Bronchial epithelial cell (primary cell): Measurements from ENCODE around the gene OTOP2. TPM values are rescaled to one million over a fixed set of nuclear protein-coding genes. Genes with fewer than 3 reads are reported as not detected.
A peak's percentile ranks its signal among the peaks of the same experiment; 100 is the strongest.

Experiments used
- DNase-seq: peaks from one replicate; pipeline ENCODE4 v3.0.0-alpha.2; 2010; ENCODE audit warnings: low read depth
- FAIRE-seq: peaks from 2 replicates; lab custom pipeline; 2011; peaks lifted over from hg19 to GRCh38; lab: Jason Lieb, UNC
- H3K27me3 ChIP-seq: 2 replicates; pipeline ENCODE4 v1.5.1; 2011; ENCODE audit warnings: low read length; ENCODE audit not compliant: control insufficient read depth, insufficient read depth
- H3K36me3 ChIP-seq: 2 replicates; pipeline ENCODE4 v1.5.1; 2011; ENCODE audit warnings: low read length; ENCODE audit not compliant: control insufficient read depth, insufficient read depth
- H3K4me3 ChIP-seq: 2 replicates; pipeline ENCODE4 v1.5.1; 2011; ENCODE audit warnings: mild to moderate bottlenecking, low read depth, low read length, control low read depth
- total RNA-seq: library from RNA; depleted of rRNA; stranded (reverse); fragments of >200 nt; gene quantifications from 2 replicates; pipeline ENCODE4 v1.2.1, GENCODE V29; 2014
- TF ChIP-seq, protein P1 (sequence below): IDR thresholded peaks from 2 replicates; pipeline ENCODE4 v1.5.1; 2011; ENCODE audit warnings: mild to moderate bottlenecking, moderate library complexity, low read length, control low read depth, inconsistent platforms; ENCODE audit not compliant: insufficient read depth, severe bottlenecking

The OTOP2 gene
- total RNA-seq, 1 donor from 2014 or later: not detected

- H3K27me3 ChIP-seq: peaks cover 27% of the 10 kb centered on the region
- FAIRE-seq: no peak
- no peak for DNase-seq
- no peaks in the 10 kb centered on the region for H3K36me3 ChIP-seq
- TF ChIP-seq, protein P1, sequence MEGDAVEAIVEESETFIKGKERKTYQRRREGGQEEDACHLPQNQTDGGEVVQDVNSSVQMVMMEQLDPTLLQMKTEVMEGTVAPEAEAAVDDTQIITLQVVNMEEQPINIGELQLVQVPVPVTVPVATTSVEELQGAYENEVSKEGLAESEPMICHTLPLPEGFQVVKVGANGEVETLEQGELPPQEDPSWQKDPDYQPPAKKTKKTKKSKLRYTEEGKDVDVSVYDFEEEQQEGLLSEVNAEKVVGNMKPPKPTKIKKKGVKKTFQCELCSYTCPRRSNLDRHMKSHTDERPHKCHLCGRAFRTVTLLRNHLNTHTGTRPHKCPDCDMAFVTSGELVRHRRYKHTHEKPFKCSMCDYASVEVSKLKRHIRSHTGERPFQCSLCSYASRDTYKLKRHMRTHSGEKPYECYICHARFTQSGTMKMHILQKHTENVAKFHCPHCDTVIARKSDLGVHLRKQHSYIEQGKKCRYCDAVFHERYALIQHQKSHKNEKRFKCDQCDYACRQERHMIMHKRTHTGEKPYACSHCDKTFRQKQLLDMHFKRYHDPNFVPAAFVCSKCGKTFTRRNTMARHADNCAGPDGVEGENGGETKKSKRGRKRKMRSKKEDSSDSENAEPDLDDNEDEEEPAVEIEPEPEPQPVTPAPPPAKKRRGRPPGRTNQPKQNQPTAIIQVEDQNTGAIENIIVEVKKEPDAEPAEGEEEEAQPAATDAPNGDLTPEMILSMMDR: no peak
- no peak overlapping the region for H3K4me3 ChIP-seq
Measured at GRCh38 chr17:74893936-74894671, 30.0 kb upstream of the OTOP2 start.

DNA sequence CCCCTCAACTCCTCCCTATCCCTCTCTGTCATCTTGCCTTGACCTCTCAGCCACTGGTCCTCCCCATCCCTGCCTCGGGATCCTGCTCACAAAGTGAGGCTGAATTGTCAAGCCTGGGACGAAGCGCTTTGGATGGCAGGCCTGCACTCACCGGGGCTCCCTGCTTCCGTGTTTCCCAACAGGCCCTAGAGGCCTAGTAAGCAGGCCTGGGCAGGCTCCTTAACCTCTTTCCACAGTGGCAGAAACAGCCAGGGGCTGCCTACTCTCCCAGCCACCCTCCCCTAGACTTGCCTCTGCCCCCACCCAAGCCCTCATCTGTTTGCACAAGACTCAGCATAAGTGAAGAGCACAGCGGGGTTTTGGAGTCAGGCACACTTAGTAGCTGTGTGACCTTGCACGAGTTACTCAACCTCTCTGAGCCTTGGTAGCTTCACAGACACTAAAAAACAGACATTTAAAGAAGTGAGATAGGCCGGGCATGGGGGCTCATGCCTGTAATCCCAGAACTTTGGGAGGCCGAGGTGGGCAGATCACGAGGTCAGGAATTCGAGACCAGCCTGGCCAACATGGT lies 25.6 kb upstream of the OTOP2 start:
- Histone ChIP-seq H3K4me3 (no peak overlapping the region), H3K27me3 (peaks cover 13% of the 10 kb centered on the region), H3K36me3 (no peaks in the 10 kb centered on the region)
- peak; percentile 36 for FAIRE-seq
- TF ChIP-seq, protein P1: no peak
- DNase-seq: peak; percentile 68

- TF ChIP-seq, protein P1: no peak
- no peaks in the 10 kb centered on the region for H3K36me3 ChIP-seq
- peaks cover 1% of the 10 kb centered on the region for H3K27me3 ChIP-seq
- no peak overlapping the region for H3K4me3 ChIP-seq
- DNase-seq: no peak
- FAIRE-seq: peak; percentile 83
Measured at GRCh38 chr17:74900208-74900607, 23.9 kb upstream of the OTOP2 start.

GRCh38 chr17:74901353-74902135 lies 22.5 kb upstream of the OTOP2 start:
- no peaks in the 10 kb centered on the region for H3K36me3 ChIP-seq
- DNase-seq: no peak
- H3K27me3 ChIP-seq: peaks cover under 1% of the 10 kb centered on the region
- TF ChIP-seq, protein P1: no peak
- FAIRE-seq: no peak
- H3K4me3 ChIP-seq: no peak overlapping the region

DNA sequence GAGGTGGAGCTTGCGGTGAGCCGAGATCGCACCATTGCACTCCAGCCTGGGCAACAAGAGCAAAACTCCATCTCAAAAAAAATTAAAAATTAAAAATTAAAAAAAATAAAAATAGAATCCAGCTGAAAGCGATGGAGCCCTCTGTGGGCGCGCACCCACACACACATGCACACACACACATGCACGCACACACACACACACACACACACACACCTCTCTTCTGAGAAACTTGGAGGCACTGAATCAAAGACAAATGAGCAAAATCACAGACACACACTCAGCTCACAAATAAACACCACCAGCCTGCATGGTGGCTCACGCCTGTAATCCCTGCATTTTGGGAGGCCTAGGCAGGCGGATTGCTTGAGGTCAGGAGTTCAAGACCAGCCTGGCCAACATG lies 21.0 kb upstream of the OTOP2 start:
- TF ChIP-seq, protein P1: no peak
- H3K4me3 ChIP-seq: no peak overlapping the region
- no peak for DNase-seq
- FAIRE-seq: no peak
- no peaks in the 10 kb centered on the region for H3K36me3 ChIP-seq
- H3K27me3 ChIP-seq: no peaks in the 10 kb centered on the region
